ENCODE measurements around the gene PAX2.

Gene PAX2

DNA sequence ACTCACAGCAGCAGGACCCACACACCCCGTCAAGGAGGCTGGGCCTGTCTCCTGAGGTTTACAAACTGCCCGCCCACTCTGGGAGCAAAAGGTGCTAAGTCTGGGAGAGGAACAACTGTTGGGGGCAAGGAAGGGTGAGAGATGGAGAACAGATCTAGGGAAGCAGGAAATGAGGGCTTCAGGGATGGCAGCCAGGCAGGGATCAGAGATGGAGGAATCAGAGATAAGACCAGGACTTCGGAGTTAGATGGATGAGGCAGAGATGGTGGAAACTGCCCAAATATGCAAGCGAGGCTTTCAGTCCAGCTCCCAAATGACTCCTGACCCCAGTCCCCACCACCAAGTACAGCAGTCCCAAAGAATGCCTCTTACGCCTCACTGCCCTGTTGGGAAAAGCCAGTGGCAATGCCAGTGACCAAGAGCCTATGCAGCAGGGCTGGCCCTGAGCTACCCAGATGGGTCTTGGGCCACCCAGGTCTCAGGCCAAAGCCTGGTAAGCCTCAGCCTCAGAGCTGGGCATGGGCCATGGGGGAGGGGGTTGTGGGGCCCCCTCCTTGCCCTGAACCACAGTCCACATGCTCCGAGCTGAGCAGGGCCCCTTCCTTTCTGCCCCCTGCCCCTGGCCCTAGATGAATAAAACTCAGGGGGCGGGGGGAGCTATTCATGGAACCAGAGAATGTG lies 127.9 kb downstream of the PAX2 start:
- in situ Hi-C loops (cut with HindIII; ENCODE audit: low sequenced_read_pairs) = no loop called here

DNA sequence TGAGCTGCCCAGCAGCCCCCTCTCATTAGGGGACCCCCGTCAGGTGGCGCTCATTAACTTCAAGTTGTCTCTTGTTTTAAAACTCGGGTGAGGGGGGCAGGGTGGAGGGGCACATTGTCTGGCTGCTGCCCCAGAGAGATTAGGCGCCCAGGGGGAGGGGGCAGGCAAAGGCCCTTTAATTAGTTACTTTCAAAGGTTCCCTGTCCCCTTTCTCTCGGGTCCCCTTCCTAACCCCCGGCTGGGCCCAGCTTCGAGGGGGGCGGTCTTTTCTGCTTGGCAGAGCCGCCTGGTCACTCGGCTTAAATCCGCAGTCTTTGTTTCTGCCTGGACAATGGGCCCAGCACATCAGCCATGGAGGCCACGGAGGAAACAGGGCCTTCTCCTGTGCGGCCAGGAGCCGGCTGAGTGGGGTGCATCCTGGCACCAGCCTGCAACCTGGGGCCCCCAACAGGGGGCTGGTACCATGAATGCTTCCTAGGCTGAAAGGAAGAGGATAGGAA lies 128.5 kb downstream of the PAX2 start:
- in situ Hi-C loops (cut with HindIII; ENCODE audit: low sequenced_read_pairs) = no loop called here

GRCh38 chr10:100874702-100875483 lies 129.5 kb downstream of the PAX2 start:
- in situ Hi-C loops (cut with HindIII; ENCODE audit: low sequenced_read_pairs) = loop anchor here (5.0 to 25.0 kb wide), 2 partner anchors 318 to 538 kb away; partner anchors contain the start of genes PKD2L1 and SCD

- in situ Hi-C loops (cut with HindIII; ENCODE audit: low sequenced_read_pairs) = loop anchor here (5.0 to 25.0 kb wide), 2 partner anchors 318 to 538 kb away; partner anchors contain the start of genes PKD2L1 and SCD
These were observed 130.2 kb downstream of the PAX2 start for GRCh38 chr10:100875484-100876166.

- in situ Hi-C loops (cut with HindIII; ENCODE audit: low sequenced_read_pairs) = loop anchor here (5.0 to 25.0 kb wide), 2 partner anchors 320 to 540 kb away; partner anchors contain the start of genes PKD2L1 and SCD
These were observed 131.4 kb downstream of the PAX2 start for GRCh38 chr10:100876585-100877460.

DNA sequence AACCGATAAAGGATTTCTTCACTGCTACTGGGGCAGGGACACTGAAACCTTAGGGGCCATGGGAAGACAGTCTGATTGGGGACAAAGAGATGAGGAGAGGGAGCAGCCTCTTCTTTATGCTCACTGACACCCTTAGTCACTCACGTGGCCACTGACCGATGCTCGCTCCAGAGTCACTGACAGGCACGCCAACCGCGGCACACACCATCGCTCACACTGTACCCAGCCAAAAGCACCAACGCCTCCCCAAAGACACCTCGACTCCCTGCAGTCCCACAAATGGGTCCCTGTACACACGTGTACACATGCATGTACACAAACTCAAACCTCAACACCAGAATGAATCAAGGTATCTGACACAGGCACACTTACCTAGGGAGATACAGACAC lies 132.1 kb downstream of the PAX2 start:
- in situ Hi-C loops (cut with HindIII; ENCODE audit: low sequenced_read_pairs) = loop anchor here (5.0 to 25.0 kb wide), 2 partner anchors 320 to 540 kb away; partner anchors contain the start of genes PKD2L1 and SCD

- in situ Hi-C loops (cut with HindIII; ENCODE audit: low sequenced_read_pairs) = loop anchor here (5.0 to 25.0 kb wide), 2 partner anchors 321 to 541 kb away; partner anchors contain the start of genes PKD2L1 and SCD
These were observed 133.0 kb downstream of the PAX2 start for GRCh38 chr10:100878291-100878910.
